HG02571 (cell line): Measurements from ENCODE around the gene NOS1AP.

Experiments used
- ATAC-seq: cut with Tn5 transposase; IDR thresholded peaks from one replicate; pipeline ENCODE4 v1.9.1; 2021; ENCODE audit warnings: mild to moderate bottlenecking, moderate library complexity; ENCODE audit not compliant: unreplicated experiment

NOS1AP gene

DNA sequence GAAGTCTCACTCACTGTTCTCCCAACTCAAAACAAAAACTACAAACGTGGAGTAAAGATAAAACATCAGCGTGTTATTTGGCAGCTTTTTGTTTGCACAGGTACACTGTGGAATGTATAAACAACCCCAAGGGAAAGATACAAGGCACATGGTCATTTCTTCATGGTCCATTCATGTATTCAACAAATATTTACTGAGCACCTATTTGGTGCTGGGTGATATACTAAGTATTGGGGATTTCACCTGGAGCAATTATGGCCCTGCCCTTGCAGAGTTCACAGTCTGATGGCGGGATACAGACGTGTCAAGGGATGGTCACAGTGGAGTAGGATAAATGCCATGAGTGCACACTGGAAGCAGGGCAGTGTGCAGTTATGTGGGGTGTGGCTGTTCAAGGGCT, 171.1 kb downstream of the NOS1AP start:
- no peak for ATAC-seq

- no peak for ATAC-seq
These were observed 173.3 kb downstream of the NOS1AP start for GRCh38 chr1:162242804-162243203.

GRCh38 chr1:162248854-162249535, 179.5 kb downstream of the NOS1AP start:
- ATAC-seq = no peak

DNA sequence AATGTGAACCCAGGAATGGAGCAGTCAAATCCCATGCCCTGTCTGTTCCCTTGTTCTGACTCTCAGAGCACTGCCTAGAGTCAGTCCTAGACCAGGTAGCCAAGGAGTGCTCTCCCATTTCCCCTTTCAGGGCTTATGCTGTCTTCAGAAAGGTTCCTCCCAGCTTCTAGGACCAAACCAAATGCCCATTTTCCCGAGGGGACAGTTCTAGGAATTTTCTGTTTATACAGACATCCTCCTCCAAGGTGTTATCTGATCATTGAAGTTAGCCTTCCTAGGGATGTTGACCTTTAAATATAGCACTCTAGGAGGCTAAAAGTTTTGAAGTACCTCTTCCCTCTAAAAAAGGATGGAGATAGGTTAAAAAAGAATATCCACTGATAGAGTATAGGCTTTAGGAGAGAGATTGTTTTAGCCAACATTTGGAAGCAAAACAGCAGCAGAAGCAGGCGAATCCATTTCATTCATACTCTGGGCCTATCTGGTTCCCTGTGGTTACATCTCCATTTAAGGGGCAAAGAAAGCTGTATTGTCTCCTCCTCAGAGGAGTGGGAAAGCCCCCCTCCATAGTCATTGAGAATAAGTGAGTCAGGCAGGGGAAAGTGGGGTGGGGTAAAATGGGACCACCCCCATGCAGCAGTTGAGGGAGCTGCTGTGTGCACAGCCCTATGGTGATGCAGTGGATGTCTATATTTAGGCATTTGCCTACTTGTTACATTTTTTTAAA, 180.7 kb downstream of the NOS1AP start:
- no peak for ATAC-seq

- ATAC-seq = no peak
These were observed 181.6 kb downstream of the NOS1AP start for GRCh38 chr1:162251102-162251501.

- ATAC-seq = no peak
These were observed 182.7 kb downstream of the NOS1AP start for GRCh38 chr1:162252214-162252613.

- no peak for ATAC-seq
These were observed 184.3 kb downstream of the NOS1AP start for GRCh38 chr1:162253790-162254189.

DNA sequence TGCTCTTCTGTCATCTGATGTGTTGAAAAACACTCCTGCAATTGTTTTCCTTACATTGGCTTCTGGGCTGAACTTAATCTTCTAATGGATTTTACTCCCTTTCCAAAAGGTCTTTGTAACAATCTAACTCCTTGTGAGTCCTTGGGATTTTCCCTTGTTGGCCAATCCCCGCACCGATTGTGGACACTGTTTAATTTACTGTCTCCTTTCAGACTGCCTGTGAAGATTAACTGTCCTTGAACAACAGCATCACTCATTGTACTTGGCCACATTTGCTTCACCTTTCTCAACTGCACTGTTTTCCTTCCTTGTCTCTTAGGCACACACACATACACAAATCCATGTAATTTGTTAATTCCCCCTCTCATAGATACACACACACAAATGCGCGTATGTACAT, 186.8 kb downstream of the NOS1AP start:
- ATAC-seq = no peak

DNA sequence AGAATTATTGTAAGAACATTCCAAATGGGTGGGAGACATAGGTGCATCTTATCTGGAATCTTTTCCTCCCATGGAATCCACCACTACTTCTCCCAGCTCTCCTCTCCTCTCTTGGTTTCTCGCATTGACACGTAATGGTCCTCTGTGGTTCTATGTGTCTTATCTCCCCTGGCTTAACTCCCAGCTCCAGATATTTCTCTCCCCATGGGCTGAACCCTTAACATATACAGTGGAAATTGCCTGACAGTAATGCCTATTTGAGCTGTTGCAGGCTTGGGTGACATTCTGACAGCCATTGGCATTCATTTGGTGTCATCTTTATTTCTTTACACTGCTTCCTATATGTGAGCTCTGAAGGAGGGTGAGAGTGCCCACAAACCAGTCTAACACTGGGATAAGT, 188.9 kb downstream of the NOS1AP start:
- no peak for ATAC-seq

DNA sequence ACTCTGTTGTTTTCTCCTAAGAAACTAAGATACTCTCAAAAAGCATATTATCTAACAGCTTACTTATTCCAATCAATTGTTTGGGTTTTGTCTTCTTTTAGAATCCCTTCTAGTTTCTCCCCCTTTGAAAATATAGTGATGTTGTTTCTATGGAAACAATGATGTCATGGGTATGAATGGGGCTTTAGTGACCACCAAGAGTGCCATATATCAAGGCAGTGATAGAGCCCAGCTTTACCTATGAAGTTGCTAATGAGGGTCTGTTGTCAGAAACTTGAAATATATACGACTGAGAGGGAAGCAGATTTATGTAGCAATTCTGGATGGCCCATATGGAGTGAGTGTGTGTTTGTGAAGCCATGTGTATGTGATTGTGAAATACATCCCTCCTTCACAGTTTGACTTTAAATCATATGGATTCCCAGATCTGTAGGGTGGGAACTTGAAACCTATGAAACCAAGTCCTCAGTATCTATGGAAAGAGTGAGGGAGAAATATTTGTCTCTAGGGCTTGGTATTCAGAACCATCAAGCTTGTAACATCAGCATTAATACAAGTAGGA, 190.5 kb downstream of the NOS1AP start:
- no peak for ATAC-seq

GRCh38 chr1:162264108-162264507, 194.6 kb downstream of the NOS1AP start:
- ATAC-seq = no peak

GRCh38 chr1:162265983-162266382, 196.5 kb downstream of the NOS1AP start:
- no peak for ATAC-seq

DNA sequence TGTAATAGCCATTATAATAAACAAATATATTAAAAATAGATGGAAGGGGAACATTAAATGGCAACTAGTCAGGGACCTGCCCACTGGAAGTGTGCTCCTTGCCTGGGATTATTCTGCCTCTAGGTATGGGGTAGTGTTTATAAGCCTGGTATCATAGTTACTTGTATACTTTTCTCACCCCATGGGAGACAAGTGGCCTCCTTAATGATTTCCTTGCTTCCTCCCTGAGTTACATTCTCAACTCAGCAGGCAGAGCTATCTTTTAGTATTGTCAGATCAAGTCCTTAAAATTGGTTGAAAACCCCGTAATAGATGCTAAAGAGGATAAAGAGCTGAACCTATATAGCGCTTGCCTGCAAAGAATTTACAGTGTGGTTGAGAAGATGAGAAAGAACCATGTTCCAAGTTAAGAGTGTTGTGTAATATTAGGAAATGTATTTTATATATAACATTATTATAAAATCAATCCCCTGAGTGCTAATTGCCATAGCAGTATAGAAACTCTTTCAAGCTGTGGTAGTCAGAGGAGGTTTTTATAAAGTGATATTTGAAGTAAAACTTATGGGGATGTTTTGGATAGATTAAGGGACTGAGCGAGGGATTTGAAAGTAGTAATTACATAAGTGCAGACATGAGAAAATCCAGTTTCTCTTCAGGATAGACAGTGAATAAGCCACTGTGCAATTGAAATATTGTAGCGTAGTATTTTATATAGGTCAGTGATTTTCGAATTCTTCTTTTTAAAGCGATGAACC, 200.7 kb downstream of the NOS1AP start:
- no peak for ATAC-seq

DNA sequence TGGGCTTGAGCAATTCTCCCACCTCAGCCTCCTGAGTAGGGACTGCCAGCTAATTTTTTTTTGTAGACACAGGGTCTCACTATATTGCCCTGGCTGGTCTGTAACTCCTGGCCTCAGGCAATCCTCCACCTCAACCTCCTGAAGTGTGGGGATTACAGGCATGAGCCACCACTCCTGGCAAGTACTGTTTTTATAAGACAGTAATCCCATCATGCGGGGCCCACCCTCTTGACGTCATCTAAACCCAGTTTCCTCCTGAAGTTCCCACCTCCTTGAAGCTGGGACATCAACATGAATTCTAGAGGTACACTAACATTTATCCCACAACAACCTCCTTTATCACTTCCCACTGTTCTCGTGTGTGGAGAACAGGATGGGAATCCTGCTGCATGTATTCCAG, 202.5 kb downstream of the NOS1AP start:
- no peak for ATAC-seq

DNA sequence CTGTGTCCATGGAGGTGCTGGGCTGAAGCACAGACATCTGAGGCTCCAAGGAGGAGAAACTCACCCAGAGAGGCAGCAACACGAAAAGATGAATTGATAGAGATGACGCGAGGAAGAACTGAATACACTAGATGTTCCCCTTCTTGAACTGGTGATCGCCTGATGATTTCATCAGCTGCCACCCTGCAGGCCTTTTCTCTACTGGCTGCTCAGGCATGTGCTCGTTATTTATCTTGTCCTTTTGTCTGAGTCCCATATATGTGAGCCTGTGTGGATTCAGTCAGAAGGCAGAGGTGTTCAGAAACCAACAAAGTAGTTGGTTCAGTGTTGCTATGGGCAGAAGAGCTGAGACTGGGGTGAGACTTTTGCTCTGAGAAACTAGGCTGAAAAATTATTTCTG, 202.9 kb downstream of the NOS1AP start:
- no peak for ATAC-seq

GRCh38 chr1:162275622-162276175, 206.2 kb downstream of the NOS1AP start:
- ATAC-seq = no peak

- ATAC-seq = no peak
These were observed 207.0 kb downstream of the NOS1AP start for GRCh38 chr1:162276493-162276892.

- ATAC-seq = no peak
These were observed 209.6 kb downstream of the NOS1AP start for GRCh38 chr1:162279136-162279498.

GRCh38 chr1:162281426-162281825, 211.9 kb downstream of the NOS1AP start:
- no peak for ATAC-seq

- ATAC-seq = no peak
These were observed 214.2 kb downstream of the NOS1AP start for GRCh38 chr1:162283657-162284056.

DNA sequence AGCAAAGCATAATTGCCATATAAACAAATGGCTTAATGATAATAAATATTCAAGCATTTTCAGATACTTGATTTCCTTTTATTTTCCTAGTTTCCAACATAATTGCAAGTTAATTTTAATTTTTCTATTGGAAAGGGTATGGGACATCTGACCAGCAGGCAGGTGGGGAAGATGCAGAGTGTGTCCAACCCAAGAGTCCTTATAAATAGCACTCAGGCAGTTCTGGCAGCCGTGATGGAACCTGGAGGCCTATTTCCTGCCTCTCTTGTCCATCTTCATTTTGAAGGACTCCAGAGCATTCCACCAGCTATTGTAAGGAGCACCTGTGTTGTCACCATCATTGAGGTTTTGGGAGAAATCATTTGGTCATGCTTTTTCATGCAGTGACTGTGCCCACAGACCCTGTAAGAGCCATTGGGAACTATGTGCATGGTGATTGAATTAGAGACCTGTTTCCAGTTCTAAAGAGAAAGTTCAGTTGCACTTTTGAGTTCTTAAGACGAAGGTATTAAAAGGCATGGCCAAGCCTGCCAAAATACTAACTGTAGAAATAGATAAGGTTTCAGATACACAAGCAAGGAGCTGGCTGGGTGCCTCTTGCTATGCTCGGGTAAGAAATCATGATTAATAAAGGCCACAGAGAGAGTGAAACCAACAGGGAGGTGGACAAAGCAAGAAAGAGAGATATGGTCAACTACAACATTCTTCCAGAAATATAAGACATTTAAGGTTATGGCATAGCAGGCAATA, 214.9 kb downstream of the NOS1AP start:
- no peak for ATAC-seq
